ENCODE data around the gene PHLPP1. TPM values are rescaled to one million over a fixed set of nuclear protein-coding genes. Genes with fewer than 3 reads are reported as not detected.

PHLPP1 gene
- total RNA-seq, 2 experiments from 2014 or later: 9.0 to 12.4 TPM

DNA sequence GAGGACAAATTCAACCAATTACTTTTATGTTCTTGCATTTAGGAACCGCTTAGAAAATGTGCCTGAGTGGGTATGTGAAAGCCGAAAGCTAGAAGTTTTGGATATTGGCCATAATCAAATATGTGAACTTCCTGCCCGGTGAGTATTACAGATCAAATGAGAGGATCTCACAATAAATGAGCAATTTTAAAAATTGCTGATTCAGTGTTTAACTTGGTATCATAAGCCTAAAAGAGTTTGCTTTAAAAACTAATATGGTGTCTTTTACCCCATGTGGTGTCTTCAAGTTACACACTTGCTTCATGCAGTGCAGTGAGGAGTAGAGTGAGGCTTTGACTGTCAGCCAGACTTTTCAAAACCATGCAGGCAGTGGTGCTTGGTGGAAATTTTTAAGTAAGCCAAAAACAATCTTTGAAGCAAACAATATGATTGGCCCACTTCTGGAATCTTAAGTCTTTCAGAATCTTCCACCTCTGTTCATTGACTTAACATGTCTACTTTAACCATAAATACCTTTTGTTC, 199.6 kb downstream of the PHLPP1 start:
- BruUV-seq (replicated peaks): no TSS peak
- Histone ChIP-seq H2AFZ (ENCODE audit: low read length) (no peak overlapping the region), H3K79me2 (ENCODE audit: insufficient read depth, low read depth, low read length) (no peaks in the 10 kb centered on the region), H3K36me3 (ENCODE audit: insufficient read depth, low read length) (no peaks in the 10 kb centered on the region), H3K9me3 (ENCODE audit: low read length) (no peaks in the 10 kb centered on the region), H3K4me3 (ENCODE audit: low read depth, low read length, poor library complexity, severe bottlenecking) (no peak overlapping the region), H3K27ac (ENCODE audit: low read depth, low read length, poor library complexity, severe bottlenecking) (no peak overlapping the region), H4K20me1 (ENCODE audit: insufficient read depth, low read length) (no peaks in the 10 kb centered on the region), H3K4me1 (ENCODE audit: insufficient read depth, low read length, poor library complexity, severe bottlenecking) (peaks cover 5% of the 10 kb centered on the region), H3K4me2 (ENCODE audit: low read length) (no peak overlapping the region), H3K9me2 (ENCODE audit: insufficient read depth, low read length) (no peaks in the 10 kb centered on the region)
- ChIA-PET POLR2A (interaction anchor here (0.5 to 0.6 kb wide), 2 partner anchors 14 to 100 kb away, joined by 4 to 5 read pairs; no protein-coding TSS in a partner anchor), CTCF (ENCODE audit: unreplicated experiment) (no interaction called here)
- DNase-seq (ENCODE audit: low spot score): no peak
- TF ChIP-seq EZH2phosphoT487 (IDR thresholded peaks at IDR 0.05; ENCODE audit: borderline replicate concordance, low read depth, low read length): no peak
- TF ChIP-seq, protein P1, sequence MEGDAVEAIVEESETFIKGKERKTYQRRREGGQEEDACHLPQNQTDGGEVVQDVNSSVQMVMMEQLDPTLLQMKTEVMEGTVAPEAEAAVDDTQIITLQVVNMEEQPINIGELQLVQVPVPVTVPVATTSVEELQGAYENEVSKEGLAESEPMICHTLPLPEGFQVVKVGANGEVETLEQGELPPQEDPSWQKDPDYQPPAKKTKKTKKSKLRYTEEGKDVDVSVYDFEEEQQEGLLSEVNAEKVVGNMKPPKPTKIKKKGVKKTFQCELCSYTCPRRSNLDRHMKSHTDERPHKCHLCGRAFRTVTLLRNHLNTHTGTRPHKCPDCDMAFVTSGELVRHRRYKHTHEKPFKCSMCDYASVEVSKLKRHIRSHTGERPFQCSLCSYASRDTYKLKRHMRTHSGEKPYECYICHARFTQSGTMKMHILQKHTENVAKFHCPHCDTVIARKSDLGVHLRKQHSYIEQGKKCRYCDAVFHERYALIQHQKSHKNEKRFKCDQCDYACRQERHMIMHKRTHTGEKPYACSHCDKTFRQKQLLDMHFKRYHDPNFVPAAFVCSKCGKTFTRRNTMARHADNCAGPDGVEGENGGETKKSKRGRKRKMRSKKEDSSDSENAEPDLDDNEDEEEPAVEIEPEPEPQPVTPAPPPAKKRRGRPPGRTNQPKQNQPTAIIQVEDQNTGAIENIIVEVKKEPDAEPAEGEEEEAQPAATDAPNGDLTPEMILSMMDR (conservative IDR thresholded peaks at IDR 0.05; ENCODE audit: low read length): no peak
- intact Hi-C loops (cut with micrococcal nuclease; ENCODE audit: unreplicated experiment): no loop called here

DNA sequence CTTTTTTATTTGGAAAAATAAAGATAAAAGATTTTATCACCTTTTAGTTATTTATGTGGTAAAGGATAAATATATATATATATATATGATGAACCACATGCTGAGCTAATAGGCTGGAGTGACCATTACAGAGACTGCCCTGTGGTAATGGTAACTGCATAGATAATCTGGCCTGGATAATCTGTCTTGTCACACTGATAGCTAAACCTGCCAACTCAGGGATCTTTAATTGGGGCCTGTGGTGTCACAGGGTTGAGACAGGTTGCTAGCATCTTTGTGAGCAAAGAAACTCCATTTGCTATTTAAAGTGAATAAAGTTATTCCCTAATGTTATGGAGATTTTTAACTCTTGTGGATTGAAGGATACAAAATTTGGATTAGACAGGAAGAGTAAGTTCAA, 203.0 kb downstream of the PHLPP1 start:
- H3K79me2 ChIP-seq (ENCODE audit: insufficient read depth, low read depth, low read length): no peaks in the 10 kb centered on the region
- no peak overlapping the region for H2AFZ ChIP-seq (ENCODE audit: low read length)
- no peak for DNase-seq (ENCODE audit: low spot score)
- H3K27ac ChIP-seq (ENCODE audit: low read depth, low read length, poor library complexity, severe bottlenecking): no peak overlapping the region
- BruUV-seq (replicated peaks): no TSS peak
- intact Hi-C loops (cut with micrococcal nuclease; ENCODE audit: unreplicated experiment): no loop called here
- no peak overlapping the region for H3K4me3 ChIP-seq (ENCODE audit: low read depth, low read length, poor library complexity, severe bottlenecking)
- POLR2A ChIA-PET: interaction anchor here (0.6 to 0.9 kb wide), 2 partner anchors 13 to 21 kb away, joined by 3 read pairs; no protein-coding TSS in a partner anchor
- no peak overlapping the region for H3K4me2 ChIP-seq (ENCODE audit: low read length)
- peaks cover 5% of the 10 kb centered on the region for H3K4me1 ChIP-seq (ENCODE audit: insufficient read depth, low read length, poor library complexity, severe bottlenecking)
- no peaks in the 10 kb centered on the region for H3K9me3 ChIP-seq (ENCODE audit: low read length)
- H4K20me1 ChIP-seq (ENCODE audit: insufficient read depth, low read length): no peaks in the 10 kb centered on the region
- TF ChIP-seq, protein P1 (conservative IDR thresholded peaks at IDR 0.05; ENCODE audit: low read length): no peak
- no peak for TF ChIP-seq EZH2phosphoT487 (IDR thresholded peaks at IDR 0.05; ENCODE audit: borderline replicate concordance, low read depth, low read length)
- H3K9me2 ChIP-seq (ENCODE audit: insufficient read depth, low read length): no peaks in the 10 kb centered on the region
- no peaks in the 10 kb centered on the region for H3K36me3 ChIP-seq (ENCODE audit: insufficient read depth, low read length)
- CTCF ChIA-PET (ENCODE audit: unreplicated experiment): no interaction called here

DNA sequence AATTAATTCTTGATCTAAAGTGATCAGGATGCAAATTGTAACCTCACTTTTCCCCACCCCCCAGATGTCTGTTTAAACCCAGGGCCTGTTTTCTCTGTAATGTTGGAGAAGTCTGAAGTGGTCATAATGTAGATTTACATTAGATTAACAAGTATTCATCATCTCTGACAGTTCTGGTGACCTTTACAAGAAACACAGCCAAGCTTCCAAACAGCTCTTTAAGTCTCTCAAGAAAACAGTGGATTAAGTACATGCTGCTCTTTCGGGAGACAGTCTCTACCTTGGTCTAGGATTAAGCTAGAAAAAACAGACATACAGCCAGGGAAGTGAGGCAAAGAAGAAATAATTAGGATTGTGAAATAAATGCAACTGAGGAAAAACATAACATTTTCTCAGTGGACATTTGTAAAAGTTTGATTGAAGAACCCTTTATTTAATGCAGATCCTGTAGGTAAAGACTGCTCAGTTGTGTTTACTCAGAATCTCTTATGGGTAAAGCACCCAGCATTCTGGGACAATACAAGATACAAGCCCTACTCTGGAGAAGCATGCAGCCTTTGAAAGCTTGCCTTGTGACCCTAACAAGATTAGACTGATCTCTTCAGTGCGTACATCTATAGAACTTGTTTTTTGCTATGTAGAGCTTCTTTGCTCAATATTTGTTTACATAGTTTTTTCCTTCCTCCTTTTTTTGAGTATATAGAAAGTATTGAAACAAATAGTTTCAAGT, 203.9 kb downstream of the PHLPP1 start:
- POLR2A ChIA-PET: interaction anchor here (0.6 to 1.0 kb wide), 2 partner anchors 19 to 121 kb away, joined by 3 to 4 read pairs; no protein-coding TSS in a partner anchor
- intact Hi-C loops (cut with micrococcal nuclease; ENCODE audit: unreplicated experiment): no loop called here
- H3K4me3 ChIP-seq (ENCODE audit: low read depth, low read length, poor library complexity, severe bottlenecking): no peak overlapping the region
- CTCF ChIA-PET (ENCODE audit: unreplicated experiment): no interaction called here
- peaks cover 5% of the 10 kb centered on the region for H3K4me1 ChIP-seq (ENCODE audit: insufficient read depth, low read length, poor library complexity, severe bottlenecking)
- no peaks in the 10 kb centered on the region for H3K79me2 ChIP-seq (ENCODE audit: insufficient read depth, low read depth, low read length)
- no peaks in the 10 kb centered on the region for H4K20me1 ChIP-seq (ENCODE audit: insufficient read depth, low read length)
- no peak overlapping the region for H3K4me2 ChIP-seq (ENCODE audit: low read length)
- TF ChIP-seq EZH2phosphoT487 (IDR thresholded peaks at IDR 0.05; ENCODE audit: borderline replicate concordance, low read depth, low read length): no peak
- TF ChIP-seq, protein P1 (conservative IDR thresholded peaks at IDR 0.05; ENCODE audit: low read length): no peak
- no peak for DNase-seq (ENCODE audit: low spot score)
- no peaks in the 10 kb centered on the region for H3K9me3 ChIP-seq (ENCODE audit: low read length)
- no peaks in the 10 kb centered on the region for H3K9me2 ChIP-seq (ENCODE audit: insufficient read depth, low read length)
- no TSS peak for BruUV-seq (replicated peaks)
- H3K36me3 ChIP-seq (ENCODE audit: insufficient read depth, low read length): no peaks in the 10 kb centered on the region
- no peak overlapping the region for H3K27ac ChIP-seq (ENCODE audit: low read depth, low read length, poor library complexity, severe bottlenecking)
- no peak overlapping the region for H2AFZ ChIP-seq (ENCODE audit: low read length)

Data from OCI-LY7 (cell line).